Activated CD4-positive, alpha-beta T cell treated with anti-CD3 and anti-CD28 coated beads for 1 hour (primary cell): ENCODE results near the gene PCSK5.
"Not testable (repeated sequence)": the region's sequence is repeated elsewhere in the genome, so short reads cannot be mapped to it uniquely, and the experiment has no call there.

Experiments used
- DNase-seq: peaks from one replicate; pipeline ENCODE4 v3.0.0-alpha.2; 2020

Gene PCSK5

DNA sequence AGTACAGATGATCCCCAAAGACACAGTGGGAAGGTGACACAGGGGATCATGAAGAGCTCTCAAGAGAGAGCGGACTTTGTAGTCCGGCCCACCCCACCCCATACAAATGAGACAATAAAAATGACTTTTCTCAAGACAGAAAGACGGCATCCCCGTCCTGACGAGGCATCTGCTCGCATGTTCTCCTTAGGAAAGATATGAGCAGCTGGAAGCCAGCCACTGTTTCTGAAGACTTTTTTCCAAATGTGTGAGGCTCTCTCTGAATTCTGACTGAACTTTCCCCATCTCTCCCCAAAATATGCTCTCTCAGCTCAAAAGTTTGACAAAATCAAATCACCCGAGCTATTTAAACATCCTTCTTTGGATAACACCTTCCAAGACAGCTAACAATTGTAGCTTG is 398.6 kb downstream of the PCSK5 start:
- DNase-seq = no peak

DNA sequence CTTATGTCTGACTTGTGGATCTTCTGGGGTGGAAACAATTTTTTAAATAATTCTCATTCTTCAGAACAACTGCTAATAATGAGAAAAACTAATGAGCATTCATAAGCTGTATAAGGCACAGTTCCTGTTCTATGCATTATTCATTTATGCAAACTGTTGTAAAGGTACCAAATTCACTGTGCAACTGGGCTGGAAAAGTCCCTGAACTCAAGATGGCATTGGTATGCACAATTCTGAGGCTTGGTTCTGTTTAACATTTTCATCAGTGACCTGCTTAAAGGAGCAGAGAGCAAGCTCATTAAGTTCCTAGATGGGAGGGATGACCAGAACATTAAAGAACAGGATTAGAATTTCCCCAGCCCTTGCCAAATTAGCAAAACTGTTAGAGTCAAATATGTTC is 399.2 kb downstream of the PCSK5 start:
- no peak for DNase-seq

DNA sequence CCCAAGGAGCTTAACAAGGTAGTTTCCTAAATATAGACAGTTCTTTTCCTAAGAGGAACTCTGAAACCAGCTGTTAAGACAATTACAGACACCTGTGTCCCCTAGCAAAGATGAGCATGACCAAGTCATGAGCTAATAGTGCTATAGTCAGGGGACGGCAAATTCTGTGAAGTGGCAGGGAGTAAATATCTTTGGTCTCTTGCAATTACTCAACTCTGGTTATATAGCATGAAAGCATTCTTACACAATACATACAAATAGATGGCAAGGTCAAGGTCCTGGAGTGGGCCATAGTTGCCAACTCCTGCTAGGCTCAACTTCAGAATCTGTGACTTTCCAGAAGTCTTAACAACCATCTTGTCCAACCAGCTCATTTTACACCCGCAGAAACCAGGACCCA is 400.1 kb downstream of the PCSK5 start:
- DNase-seq = no peak

DNA sequence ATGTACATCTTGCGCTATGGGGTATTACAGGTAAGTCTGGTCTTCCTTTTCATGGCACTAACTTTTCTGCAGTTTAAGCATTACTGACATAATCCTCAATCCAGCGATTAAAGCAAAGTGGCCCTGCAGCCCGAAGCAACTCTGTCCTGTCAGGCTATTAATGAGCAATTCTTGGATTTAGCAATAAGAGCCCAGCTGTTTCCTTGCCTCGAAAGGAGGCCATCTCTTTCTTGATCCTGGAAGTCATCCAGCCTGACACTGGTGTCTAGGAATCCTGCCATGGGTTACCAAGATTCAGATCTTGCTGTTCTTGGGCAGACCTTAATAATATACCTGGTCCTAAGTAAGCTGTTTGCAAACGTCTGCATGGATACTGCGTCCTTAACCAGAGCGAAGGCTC is 401.8 kb downstream of the PCSK5 start:
- no peak for DNase-seq

DNA sequence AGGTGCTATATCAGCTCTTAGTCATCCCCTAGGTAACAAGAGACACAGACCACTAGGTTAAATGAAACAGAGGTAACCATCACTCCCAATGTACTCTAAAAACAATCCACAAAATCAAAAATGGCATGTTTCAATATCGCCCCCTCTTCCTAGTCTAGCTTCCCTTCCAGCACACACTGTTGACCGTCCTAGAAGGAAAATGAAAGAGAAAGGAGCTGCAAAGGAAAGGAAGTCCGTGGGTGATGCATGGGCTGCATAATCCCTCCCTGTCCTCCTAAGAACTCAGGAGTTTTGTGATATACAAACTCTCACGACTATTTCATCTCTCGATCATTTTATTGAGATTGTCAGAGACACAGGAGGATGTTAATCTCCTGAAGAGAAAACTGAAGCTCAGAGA is 402.2 kb downstream of the PCSK5 start:
- DNase-seq = no peak

DNA sequence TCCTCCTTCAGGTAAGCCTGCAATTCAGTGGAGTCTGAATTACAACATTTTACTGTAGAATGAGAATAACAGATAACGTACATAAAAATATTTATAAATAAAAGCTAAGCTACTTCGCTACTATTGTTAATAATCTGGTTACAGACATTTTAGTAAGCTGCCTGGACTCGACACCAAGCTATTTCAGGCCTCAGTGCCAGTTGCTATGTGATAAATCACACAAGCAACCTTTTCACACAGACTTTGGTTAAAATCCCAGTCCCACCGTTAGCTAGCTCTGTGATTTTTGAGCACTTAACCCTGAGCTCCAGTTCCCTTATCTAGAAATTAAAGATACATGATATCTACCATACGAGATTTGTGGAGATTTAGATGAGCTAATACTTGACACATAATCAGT is 403.8 kb downstream of the PCSK5 start:
- DNase-seq = no peak

DNA sequence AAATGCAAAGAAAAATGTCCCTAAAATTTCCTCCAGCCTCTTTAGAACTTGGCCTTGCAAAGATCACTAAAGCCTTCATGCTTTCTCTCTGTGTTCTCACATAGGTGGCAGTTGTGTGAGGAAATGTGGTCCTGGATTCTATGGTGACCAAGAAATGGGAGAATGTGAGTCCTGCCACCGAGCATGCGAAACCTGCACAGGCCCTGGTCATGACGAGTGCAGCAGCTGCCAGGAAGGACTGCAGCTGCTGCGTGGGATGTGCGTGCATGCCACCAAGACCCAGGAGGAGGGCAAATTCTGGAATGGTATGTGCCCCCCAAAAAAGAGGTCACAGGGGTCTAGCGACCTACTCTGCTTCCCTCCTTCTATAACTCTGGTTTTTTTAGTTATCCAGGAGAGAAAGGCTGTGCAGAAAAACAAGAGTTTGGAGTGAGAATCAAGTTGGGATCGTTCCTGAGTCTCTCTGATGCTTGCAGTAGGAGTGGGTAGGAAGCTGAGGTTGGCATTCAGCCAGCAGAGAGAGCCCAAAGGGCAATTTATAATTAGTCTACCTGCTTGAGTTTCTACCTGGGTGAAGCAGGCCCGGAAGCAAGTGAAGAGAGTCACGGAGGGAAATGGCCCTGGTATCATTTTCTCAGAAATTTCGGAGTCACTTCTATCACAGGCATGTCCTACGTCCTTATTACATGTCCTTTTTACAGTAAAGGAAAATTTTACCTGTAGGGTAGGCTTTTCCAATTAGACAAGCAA is 406.3 kb downstream of the PCSK5 start:
- no peak for DNase-seq

DNA sequence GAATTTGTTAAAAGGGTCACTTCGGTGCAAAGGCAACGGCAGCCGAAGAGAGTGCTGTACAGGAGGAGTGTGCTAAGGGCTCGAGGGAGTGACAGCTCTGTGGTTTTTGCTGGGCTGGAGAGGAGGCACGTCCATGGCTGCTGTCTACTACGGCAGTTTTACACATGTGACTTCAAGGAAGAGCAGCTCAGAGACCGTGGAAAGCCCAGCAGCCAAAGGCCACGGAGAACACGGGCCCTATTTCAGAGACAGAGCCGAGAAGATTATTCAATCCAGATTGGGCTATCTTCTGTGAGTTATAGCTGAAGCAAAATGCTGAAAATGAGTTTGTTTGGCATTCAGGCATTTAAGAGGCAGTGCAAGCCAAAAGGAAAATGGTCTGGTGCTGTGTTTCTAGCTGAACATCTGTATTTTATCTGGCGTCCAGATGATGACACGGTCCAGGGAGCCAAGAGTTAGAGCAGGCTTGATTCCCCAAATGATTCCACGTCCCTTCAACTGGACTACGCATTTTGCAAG is 407.3 kb downstream of the PCSK5 start:
- no peak for DNase-seq

DNA sequence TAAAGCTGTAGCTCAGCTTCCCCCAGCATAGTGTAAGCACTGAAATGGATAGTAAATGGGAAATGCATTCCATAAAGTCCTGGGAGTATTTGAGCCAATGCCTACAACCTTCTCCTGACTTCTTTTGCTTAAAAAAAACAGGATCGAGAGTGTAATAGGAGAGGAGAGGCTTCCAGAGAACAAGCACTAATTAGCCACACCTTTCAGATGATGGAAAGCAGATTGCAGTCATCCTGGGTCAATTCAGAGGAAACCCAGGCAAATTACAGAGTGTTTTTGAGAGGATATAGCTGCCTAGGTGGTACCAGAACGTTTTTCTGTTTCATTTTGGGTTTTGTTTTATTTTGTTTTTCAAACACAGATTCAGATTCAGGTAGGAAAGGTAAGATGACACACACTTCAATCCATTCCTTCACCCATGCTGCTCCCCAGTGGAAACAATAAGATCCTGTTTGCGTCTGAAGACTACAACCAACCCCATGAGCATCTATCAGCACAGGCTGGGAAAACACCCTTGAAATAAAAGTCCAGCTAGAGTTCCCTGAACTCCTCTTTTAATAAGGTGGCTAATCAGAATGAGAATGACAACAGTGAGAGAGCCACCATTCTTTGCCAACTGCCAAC is 408.2 kb downstream of the PCSK5 start:
- DNase-seq = no peak

DNA sequence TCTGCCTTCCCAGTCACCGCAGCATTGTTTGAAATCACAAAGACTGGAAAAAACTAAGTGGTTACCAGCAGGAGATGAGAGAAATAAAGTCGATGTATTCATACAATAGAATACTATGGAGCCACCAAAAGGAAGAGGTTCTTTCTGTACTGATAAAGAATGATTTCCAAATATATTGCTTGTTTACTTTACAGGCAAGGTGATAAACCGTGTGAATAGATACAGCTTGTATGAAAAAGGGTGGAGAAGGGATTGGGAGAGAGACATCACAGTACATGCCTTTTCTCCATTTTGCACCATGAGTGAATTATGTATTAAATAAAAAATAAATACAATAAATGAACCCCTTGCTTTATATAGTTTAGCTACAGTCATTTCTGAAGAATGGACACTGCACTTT is 412.1 kb downstream of the PCSK5 start:
- no peak for DNase-seq

DNA sequence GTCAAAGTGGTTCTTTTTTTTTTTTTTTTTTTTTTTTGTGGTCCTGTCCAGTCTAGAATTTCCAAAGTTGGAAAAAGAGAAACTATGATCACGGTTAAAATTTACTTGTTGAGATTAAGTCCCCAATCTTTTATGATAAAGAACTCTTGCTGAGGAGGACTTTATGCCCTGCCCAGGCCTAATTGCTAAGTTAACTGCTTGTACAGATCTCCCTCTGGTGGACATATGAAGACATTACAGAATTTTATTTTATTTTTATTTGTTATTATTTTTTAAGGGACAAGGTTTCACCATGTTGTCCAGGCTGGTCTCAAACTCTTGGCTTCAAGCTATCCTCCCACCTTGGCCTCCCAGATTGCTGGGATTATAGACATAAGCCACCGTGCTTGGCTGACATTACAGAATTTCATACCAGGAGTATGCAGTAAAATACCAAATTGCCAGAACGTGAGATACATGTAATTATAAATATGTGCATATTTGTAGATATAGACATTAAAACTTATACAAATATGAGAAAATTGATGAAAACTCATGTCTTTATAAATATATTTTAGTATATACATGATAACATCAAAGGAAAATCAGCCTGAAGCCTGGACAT is 412.6 kb downstream of the PCSK5 start:
- no peak for DNase-seq

DNA sequence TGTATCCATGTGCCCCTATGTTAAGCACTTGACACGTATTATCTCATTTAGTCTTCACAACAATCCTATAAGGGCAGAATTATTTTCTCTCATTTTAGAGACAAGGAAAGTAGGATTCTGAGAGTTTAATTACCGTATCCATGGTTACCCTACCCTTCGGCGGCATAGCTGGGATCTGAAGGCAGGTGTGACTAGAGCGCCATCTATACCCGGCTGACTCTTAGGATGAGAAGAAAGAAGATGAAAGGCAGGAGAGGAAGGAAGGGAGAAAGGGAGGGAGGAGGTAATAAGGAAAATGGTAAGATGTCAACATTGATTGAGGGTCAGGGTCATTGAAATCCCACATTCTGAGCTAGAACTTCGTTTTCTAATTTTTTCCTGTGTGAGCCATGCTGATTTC is 416.6 kb downstream of the PCSK5 start:
- not testable (repeated sequence) for DNase-seq

DNA sequence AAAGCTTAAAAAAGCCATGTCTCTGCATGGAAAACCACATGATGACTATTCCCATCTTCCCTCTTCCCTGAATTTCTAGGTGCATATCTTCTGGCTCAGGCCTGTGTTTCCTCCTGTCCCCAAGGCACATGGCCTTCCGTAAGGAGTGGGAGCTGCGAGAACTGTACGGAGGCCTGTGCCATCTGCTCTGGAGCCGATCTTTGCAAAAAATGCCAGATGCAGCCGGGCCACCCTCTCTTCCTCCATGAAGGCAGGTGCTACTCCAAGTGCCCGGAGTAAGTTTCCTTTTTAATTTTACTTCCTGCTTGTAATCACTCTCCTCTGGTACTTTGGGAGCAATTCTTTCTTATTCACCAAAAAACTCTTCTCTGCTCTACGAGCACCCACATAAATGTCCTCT is 420.1 kb downstream of the PCSK5 start:
- DNase-seq = no peak

DNA sequence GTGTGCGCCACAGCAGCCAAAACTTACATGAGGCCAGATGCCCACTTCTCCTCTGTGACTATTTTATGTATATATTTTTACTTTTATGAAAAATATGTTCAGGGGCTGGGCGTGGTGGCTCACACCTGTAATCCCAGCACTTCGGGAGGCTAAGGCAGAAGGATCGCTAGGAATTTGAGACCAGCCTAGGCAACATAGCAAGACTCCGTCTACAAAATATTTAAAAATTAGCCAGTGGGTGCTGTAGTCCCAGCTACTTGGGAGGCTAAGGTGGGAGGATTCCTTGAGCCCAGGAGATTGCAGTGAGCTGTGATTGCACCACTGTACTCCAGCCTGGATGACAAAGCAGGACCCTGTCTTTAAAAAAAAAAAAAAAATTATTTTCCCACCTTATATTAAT is 420.5 kb downstream of the PCSK5 start:
- DNase-seq = no peak

DNA sequence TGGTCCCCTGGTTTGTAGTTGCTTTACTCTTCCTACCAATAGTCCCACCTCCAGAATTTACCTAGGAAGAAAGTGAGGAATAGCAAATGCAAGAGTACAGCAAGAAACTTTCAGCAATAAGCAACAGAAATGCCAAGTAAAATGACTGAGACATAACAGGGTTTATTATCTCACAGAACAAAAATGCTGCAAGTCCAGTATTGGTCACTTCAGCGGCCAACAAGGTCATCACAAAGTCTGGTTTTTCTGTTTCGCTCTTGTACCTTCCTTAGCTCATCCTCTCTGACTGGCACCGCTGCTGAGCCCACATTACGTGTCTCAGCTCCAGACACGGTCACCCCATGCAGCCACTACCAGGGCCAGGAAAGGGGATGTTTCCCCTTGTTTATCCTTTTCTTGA is 421.1 kb downstream of the PCSK5 start:
- no peak for DNase-seq

DNA sequence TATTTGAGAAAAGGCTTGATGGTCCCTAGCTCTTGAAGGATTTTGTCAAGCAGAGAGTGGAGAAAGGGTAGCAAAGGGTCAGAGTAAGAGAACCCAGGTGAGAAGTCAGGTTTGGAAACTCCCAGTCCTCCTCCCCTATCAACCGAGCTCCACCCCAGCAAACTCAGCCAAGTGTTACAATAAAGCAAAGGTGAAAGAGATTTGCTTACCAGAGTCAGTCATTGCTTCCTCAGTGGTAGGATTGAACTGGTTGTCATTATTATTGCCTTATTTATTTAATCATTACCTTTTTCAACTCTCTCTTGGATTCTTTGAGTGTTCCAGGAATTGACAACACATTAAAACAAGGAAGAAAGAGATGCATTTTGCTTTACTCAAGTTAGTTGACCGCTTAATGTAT is 423.3 kb downstream of the PCSK5 start:
- no peak for DNase-seq

DNA sequence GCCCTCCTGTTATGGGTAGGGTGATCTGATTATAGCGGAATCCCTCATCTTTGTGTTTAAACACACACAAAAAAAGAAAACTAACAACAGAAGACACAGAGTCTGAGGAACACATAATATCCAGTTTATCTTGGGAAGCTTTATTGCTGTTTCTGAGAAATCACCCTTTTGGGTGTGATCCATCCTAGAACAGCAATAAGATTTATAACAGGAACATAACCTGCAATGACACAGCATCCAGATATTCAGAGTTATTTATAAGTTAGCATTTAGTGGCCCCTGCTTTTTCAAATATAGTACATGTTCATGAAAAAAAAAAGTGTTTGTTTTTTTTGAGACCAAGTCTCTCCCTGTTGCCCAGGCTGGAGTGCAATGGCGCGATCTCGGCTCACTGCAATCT is 423.8 kb downstream of the PCSK5 start:
- no peak for DNase-seq

DNA sequence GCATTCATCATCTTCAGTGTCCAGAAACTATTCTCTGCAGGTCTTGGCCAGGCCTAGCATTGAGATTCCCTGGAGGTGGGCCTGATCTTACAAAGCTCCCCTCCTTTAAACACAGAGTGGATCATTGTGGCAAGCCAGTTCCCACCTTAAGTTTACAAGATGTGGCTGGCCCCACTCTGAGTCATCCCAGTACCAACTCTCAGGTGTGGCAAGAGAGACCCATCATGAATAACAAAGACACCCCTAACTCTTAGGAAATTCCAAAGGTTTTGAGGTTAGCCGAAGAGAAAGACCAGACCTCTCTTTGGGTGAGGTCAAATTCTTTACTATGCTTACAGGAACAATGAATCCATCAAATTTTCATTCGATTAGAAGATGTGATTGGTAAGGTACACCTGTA is 425.6 kb downstream of the PCSK5 start:
- no peak for DNase-seq

DNA sequence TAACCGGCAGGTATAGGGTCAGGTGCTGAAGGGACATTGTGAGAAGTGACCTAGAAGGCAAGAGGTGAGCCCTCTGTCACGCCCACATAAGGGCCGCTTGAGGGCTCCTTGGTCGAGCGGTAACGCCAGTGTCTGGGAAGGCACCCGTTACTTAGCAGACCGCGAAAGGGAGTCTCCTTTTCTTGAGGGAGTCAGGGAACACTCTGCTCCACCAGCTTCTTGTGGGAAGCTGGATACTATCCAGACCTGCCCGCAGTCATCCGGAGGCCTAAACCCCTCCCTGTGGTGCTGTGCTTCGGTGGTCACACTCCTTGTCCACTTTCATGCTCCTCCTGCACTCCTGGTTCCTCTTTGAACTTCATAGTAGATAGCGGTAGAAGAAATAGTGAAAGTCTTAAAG is 429.0 kb downstream of the PCSK5 start:
- DNase-seq = not testable (repeated sequence)

DNA sequence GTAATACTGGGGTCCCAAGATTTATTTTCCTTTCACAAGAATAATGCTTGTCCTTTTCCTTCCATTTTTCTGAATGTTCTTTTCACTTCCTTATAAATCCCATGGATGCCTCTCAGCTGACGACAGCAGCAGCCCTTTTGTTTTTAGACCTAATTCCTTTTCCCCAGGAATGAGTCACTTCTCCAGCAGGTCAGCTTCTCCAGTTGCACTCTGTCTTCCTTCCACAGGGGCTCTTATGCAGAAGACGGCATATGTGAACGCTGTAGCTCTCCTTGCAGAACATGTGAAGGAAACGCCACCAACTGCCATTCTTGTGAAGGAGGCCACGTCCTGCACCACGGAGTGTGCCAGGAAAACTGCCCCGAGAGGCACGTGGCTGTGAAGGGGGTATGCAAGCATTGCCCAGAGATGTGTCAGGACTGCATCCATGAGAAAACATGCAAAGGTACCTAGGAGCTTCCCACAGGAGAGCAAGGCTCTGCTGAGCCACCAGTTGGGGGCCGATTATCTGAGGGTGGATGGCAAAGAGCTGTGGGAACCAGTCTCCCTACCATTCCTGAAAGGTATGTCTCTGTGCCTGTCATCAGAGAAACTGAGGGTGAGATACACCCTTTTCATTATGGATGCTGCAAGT is 430.8 kb downstream of the PCSK5 start:
- DNase-seq = no peak

DNA sequence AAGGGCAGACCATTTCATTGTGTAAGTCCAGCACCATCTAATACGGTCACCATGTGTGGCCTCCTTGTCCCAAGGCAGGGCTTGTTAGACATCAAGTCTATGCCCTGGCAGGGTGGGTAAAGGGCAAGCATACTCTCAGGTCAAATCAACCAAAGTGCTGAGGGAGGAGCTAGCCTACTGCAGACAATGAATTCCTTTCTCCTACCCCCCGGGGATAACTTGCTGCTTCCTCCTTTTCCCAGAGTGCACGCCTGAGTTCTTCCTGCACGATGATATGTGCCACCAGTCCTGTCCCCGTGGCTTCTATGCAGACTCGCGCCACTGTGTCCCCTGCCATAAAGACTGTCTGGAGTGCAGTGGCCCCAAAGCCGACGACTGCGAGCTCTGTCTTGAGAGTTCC is 432.3 kb downstream of the PCSK5 start:
- DNase-seq = no peak

DNA sequence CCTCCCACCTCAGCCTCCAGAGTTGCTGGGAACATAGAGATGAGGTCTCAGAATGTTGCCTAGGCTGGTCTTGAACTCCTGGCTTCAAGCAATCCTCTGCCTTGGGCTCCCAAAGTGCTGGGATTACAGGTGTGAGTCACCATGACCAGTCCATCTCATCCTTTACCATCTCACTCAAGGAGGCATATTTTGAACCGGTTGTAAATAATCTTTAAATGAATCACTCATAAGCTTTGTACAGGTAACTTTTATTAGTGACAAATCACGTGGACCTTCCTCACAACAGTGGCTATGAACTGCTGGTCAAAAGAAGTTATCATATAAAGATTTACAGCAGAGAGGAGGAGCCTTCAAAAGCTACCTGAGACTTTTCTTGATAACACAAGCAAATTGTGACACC is 433.0 kb downstream of the PCSK5 start:
- DNase-seq = no peak

DNA sequence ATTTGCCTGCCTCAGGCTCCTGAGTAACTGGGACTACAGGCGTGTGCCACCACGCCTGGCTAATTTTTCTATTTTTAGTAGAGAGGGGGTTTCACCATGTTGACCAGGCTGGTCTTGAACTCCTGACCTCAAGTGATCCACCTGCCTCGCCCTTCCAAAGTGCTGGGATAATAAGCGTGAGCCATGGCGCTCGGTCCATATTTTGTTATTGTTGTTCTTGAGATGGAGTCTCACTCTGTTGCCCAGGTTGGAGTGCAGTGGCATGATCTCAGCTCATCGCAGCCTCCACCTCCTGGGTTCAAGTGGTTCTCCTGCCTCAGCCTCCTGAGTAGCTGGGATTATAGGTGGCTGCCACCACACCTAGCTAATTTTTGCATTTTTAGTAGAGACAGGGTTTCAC is 433.6 kb downstream of the PCSK5 start:
- not testable (repeated sequence) for DNase-seq

DNA sequence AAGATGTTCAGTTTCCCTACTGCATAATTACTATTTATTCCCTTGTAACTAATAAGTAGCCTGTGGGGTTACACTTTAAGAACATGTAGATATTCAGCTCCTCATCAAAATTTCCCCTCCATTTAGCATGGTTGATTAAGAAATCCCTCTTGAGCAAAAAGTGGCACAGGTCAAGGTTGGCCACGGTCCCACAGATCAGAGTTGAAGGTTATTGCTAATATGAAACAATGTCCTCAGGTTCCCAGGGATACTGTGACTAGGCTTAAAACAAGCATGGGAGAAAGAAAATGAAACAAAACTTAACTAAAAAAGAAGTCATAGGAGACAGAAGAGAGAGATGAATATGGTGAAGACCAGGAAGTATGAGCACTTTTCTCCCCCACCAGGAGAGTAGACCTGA is 439.6 kb downstream of the PCSK5 start:
- DNase-seq = no peak
